GM18909 (cell line): ENCODE results near the gene RGL1.

Source experiments
- ATAC-seq: cut with Tn5 transposase; IDR thresholded peaks from one replicate; pipeline ENCODE4 v1.9.1; 2021; ENCODE audit warnings: mild to moderate bottlenecking; ENCODE audit not compliant: unreplicated experiment, poor library complexity

The RGL1 gene

DNA sequence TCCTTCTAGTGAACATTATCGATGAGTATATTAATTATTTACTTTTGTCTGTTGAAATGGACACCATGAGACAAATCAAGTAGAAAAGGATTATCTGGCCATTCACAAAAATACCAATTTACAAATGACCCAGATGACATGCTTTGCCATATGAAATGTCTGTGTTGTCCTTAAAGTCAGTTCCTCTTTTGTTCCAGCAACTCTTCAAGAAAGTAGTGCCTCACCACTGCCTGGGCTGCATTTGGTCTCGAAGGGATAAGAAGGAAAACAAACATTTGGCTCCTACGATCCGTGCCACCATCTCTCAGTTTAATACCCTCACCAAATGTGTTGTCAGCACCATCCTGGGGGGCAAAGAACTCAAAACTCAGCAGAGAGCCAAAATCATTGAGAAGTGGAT, 79.6 kb downstream of the RGL1 start:
- ATAC-seq = no peak

DNA sequence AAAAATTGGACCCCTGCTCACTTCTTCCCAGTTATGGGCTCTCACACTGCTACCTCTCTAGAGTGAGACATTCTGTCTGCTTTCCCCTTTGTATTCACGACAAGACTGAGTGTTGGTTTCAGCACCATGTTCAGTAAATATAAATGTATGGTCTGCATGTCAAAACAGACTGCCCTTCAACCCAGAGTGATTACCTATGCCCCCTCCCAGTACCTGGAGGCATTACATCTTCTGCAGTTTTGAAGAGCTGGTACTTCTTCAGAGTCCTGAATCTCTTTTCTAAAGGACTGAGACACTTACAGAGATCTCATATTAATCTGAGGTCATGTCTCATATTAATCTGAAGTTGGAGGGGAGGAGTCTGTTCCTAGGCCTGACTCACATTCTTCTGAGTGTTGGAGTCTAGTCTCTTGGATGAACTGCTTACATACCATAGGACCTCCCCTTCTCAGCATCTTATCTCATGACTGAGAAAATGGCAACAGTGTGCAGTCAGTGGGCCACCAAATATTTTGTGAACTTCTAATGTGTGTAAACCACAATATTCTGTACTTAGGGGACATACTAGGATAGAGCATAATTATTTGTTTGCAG, 80.3 kb downstream of the RGL1 start:
- no peak for ATAC-seq

DNA sequence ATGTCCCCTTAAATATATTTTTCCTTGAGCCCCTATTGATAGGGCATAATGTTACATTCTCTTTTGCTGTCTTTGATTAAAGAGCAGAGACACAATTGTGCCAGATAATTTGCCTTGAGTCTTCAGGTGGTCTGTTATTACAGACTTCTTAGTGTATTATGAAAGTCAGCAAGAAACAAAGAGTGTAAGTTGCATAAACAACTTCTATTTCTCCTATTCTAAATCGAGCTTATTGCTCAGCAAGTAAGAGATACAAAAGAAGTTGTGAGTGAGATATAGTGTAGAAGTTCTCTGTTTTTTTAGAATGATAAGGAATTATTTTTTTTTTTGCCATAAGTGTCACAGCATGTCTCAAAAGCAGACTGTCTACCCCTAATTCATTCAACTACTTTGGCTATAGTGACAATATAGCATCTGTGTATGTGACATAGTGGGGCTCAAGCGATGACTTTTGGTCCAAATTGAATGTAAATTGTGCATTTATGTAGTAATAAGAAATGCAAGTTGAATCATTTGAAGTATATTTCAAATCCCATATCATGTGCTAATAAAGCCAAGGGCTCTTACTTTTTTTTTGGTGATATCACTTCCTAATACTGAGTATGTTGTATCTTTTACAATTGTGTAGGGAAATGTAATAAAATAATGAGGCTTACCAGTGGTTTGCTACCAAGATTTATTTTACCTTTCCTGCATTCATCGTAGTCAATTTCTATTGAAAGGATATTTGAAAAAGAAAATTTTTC, 81.3 kb downstream of the RGL1 start:
- no peak for ATAC-seq

DNA sequence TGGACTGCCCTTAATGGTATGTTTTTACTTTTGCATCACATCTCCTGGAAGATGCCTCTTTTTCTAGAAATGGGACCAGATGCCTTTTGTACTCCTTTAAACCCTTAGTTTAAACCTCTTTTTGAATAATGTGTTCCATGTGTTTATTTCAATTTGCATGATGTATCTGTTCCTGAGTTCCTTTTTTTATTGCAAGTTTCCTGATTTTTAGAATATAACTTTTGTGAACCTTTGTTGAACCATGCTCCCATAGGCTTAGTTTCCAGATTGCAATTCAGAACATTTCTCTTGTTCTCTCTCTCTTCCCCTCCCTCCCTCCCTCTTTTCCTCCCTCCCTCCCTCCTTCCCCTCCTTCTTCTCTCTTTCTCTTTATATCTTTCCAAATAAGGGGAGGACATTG, 81.9 kb downstream of the RGL1 start:
- ATAC-seq = no peak

DNA sequence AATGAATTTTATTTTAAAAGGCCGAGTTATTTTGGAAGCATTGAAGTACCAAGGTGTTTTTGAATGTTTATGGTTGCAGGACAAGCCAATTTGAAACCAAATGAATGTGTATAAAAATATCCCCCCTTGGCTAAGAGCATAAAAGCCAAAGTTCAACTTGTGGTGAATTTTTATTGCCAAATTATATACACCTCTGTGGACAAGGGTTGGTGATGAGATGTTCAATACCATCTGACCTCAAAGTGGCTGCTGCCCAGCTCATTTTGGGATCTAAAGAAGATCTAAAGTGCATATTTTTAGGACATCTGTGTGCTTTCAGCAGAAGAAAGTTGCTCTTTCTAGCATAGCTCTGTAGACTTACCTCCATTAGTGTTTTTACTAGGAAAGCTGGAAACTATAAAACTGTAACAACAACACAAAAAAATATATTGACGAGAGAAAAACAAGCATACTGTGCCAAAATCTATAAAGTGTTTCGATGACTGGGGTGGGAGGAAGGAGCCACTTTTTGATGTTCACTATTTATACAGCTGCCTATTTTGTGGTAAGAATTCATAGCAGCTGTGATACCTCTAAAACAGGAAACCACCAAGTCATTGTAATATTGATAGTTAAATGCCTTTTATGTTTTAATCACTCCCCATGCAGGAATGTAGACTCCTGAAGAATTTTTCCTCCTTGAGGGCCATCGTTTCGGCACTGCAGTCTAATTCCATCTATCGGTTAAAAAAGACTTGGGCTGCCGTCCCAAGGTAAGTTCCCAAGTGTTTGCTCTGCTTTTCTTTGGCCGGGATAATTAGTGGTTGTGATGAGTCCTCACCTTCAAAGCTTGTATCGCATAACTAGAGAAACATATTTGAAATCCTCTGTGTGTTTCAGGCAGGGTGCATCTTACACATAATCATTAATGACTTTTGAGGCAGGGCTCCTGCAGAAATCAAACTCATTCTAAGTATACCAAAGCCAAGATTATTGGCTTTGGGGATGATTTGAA, 83.2 kb downstream of the RGL1 start:
- ATAC-seq = no peak

DNA sequence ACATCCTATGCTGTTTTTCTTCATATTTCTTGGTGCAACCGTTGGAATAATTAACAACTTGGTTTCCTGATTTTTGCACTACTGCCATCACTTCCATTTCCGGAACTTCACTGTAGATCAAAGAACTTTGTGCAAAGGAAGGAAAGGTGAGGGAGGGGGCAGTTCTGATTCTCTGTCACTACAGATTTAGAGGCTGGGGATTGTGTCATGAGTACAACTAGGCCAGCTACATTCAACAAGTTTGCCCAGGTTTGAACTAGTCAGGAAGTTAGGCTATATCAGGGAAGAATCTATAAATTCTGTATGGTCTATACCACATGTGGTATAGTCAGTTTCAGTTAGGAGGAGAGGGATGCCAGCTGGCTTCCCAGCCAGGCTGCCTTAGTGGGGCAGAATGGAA, 84.2 kb downstream of the RGL1 start:
- ATAC-seq = no peak

DNA sequence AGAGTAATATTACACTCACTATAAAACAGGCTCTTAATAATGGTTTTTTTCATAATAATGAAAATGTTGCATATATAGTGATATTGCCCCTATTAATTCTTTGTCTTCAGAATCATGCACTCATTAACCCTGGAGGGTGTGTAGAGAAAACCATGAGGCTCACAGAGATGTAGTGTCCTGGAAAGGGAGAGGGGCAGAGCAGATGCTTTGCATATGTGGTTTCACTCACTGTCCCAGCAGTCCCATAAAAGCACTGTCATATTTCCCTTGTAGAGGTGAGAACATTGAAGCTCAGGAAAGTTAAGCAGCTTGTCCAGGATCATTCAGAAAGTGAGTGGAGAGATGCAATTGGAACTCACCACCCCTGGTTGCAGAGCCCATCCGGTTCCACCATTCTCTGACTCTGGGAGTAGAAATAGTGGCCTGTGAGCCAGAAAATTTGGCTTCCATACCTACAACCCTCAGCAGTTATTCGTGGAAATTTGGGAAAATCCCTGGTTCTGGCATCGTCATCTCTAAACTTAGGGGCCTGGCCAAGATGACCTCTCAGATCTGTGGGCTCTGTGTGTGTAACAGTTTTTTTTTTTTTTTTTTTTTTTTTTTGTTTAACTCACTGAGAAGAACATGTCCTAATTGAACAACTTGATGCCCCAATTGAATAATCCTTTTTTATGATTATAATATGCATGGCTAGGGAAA, 86.4 kb downstream of the RGL1 start:
- ATAC-seq = peak; percentile 91

DNA sequence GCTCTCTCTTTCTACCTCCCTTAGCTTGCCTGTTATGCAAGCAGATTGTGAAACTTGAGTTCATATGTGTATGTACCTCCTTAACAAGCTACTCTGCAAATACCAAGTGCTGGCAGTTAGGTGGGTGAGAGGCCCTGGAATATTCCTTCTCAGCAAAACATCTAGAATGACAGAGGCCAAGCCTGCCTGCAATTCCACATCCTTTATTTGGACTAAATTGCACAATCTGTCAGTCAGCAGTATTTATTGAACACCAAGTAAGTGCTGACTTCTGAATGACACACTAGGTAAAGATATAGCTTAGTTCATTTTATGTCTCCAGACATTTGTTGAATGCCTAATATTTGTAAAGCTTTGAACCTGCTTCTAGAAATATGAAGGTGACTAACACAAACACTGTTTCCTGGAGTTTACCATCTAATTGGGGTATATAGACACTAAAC, 87.5 kb downstream of the RGL1 start:
- no peak for ATAC-seq

DNA sequence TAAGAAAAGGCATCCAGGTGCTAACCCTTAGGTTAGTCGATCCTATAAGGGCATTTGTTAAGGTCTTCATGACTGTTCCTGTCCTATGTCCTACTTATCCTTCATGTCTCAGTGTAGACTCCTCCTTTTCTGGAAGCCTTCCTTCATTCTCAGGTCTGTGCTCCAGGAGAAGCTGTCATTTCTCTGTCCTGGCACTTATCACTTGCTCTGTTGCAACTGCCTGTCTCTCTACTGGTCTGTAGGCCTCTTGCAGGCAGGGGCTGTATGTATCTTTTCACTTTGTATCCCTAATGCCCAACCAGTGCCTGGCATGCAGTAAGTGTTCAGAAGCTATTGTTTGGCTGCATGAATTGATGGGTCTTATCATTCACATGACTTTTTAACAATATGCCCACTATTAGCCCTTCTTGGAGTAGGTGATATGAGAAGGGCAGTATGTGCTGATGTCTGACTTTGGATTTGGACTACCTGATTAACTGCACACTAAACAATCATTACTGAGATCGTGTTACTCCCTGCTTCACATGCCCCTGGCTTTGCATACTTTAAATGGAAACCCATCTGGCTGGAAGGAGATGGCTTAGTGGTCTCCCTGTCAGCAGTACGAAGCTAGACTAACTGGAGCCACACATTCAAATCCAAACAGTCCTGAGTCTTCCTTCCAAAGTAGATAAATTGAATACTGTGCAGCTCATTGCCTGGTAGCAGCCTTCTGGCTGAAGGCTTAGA, 88.8 kb downstream of the RGL1 start:
- no peak for ATAC-seq

DNA sequence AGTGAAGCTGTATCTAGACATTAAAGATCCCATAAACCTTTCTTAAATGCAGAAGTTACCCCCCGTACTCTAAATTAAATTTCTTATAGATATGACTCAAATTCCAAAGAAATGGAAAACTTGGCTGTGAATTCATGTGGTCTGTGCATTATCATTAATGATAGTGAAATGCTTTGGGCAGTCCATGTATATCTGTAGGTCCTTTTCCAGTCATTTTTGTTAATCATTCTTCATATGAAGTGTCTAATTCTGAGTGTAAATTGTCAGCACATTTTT, 89.3 kb downstream of the RGL1 start:
- no peak for ATAC-seq

DNA sequence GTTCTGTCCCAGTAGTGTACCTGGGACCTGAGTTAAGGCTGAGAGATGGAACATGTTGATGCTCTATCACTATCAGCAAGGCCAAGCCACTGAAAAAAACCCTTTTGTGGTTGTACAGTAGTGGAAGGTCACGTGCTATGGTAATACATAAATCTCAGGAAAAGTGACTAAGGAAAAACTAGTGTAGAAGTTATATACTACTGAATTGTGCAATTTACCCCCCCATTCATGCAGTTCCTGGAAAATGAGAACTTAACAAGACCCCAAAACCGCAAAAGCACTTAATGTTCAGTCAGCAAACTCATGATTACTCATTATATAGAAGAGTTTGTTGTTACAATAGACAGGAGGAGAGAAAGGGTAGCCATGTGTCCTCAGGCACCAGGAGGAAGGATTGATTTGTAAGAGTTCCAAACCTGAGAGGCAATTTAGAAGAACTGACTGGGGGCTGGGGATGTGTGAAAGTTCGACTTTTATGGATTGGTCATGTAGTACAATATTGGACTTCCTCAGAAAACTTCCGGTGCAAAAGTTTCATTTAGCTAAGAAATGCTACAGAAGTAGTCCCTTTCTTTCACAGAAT, 91.6 kb downstream of the RGL1 start:
- ATAC-seq = no peak

DNA sequence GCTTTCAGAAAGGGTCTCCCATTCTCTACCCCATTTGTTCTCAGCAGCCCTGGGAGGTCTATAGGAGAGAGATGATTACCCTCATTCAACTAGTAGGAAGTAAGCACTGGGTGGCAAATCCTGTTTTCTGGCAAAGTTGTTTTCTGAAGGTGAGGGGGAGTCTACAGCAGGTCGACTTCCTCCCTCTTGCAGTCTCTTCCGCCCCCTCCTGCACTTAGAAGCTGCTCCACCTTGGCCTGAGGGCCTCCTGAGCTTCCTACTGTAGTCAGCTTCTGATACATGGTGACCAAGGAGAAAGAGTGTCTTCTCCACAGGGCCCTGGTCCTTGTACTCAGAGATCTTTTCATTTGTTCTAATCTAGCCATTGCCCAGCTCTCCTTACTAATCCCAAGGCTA, 93.1 kb downstream of the RGL1 start:
- peak; percentile 33 for ATAC-seq

DNA sequence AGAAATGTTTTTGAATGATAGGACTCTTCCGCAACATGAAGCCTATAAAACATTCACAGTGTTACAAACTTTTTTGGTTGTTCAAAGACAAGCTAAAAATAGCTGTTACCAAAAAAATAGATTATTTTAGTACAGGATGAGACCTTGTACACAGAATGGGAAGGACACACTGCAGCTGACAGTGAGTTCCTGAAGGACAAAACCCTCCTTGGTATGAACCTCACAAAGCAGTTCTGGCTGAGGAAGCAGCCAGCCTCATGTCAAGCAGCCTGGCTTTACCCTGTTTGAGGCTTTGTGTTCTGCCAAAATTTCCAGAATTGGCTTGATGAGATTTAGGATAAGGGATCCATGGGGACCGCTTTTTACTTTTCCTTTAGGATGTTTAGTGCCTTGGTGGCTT, 93.7 kb downstream of the RGL1 start:
- ATAC-seq = no peak

DNA sequence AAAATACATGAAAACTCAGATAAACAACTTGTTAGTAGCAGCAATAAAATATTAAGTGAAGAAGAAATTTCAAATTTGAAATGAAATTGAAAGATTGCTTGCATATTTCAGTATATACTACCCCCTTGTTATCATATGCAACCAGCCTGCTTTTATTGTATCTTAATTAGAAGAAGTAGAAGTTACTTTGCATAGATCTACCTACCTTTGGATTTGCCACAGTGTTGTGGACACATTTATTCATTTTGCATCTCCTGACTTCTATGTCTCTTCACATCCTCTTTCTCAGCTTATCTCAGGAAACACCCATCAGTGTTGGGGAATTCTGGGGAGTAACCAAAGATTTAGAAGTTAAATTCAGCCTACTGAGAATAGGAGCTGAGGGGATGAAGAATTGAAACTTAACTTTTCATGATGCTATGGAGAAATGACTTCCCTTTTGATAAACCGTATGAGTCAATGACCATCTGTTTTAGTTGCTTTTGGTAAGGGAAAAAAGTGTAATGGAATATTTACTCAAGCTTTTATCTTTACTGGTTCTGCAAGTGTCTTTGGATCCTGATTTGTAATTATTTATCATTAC, 96.9 kb downstream of the RGL1 start:
- no peak for ATAC-seq

DNA sequence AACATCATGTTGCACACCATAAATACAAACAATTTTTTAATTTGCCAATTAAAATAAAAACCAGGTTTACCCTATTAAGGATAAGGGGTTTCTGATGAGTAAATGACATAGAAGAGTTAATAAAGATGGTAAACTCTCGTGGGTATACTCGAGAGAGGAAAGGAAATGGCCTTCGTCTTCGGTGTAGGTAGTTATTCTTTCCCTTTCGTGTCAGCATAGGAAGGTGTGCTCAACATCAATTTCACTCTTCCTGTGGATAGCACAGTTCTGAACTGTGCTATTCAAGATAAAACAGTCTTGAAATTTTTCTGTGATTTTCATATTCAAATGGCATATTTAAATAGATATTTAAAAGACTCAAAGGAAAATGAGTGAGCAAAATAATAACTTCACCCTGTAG, 98.2 kb downstream of the RGL1 start:
- no peak for ATAC-seq

DNA sequence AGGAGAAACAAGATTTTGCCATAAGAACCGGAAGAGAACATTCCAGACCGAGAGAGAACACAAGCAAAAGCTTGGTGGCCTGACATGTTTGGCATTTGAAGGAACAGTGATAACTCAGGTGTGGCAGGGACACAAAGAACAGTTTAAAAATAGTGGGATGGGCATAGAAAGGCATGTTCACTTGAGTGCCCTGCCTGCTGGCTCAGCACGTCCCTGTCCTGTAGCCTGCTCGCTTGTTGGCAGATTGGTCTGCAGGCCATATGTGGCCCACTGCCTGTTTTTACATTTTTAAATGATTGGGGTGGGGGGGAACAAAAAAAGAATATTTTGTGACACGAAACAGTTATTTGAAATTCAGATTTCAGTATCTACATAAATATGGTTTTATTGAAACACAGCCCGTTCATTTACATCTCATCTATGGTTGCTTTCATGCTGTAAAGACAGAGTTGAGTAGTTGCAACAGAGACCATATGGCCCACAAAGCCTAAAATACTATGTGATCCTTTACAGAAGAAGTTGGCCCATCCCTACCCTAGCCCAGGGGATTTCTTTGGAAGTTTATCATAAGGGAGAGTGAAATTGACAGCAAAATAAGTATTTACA, 100.7 kb downstream of the RGL1 start:
- no peak for ATAC-seq

DNA sequence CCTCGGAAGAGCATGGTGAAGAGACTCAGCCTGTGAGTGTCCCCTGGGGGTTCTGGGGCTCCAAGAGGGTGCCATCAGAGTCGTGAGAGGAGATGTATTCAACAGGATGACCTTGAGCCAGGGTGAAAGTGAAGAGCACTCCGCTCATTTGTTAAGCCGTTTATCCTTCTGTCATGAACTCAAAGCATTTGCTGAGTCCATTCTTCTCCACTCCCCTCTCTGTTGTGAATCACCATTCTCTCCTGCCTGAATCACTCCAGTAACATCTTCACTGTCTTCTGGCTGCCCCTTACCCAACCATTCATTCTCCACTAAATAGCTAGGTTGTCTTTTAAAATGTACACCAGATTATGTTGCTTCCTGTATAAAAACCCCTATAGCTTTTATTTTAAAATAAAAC, 102.2 kb downstream of the RGL1 start:
- no peak for ATAC-seq

DNA sequence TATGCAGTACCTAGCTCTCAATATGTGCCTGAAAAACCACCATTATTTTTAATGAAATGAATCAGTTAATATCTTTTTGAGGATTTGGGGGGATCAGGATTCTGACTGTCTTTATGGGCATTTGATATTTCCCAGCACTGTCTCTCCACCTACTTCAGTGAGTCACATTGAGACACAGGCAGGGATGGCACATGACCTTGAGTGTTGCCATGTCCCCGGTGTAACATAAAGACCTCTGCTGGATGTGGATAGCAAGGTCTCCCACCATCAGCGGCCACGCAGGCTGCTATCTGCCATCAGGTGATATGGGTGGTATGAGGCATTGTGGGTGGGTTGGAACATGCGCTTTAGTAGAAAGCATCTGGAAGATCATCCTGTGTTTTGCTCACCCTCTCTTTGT, 103.2 kb downstream of the RGL1 start:
- no peak for ATAC-seq

DNA sequence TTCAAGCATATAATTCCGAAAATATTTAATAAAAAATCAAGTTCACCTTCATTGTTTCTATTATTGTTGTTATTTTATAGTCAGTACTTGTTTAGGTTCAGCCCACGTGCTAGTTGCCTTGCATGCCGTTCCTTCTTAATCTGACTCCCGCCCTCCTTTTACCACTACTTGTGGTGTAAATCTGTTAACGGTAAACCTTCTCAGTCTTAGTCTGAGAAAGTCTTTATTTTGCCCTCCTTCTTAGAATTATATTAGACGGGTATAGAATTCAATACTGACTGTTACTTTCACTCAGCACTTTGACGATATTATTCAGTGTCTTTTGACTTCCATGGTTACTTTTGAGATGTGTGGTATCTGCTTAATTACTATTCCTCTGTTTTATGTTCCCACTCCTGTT, 104.8 kb downstream of the RGL1 start:
- no peak for ATAC-seq
